ENCODE data around the gene GH1.
"Not testable (repeated sequence)": the region's sequence is repeated elsewhere in the genome, so short reads cannot be mapped to it uniquely, and the experiment has no call there.

GH1 gene

GRCh38 chr17:63878413-63878812 lies 40.2 kb downstream of the GH1 start:
- H3K36me3 ChIP-seq (ENCODE audit: control insufficient read depth in 4 of 4, insufficient read depth in 4 of 4, low read length in 3 of 4); H3K4me1 ChIP-seq (ENCODE audit: control extremely low read depth in 1 of 4, control insufficient read depth in 4 of 4, insufficient read depth in 4 of 4, low read length in 3 of 4); DNase-seq; H3K27me3 ChIP-seq (replicated peaks in 2 of 5; ENCODE audit: control insufficient read depth in 4 of 5, insufficient read depth in 5 of 5, low read length in 4 of 5); POLR2A ChIA-PET; H3K4me3 ChIP-seq (ENCODE audit: control insufficient read depth in 1 of 7, extremely low read depth in 1 of 7, insufficient read depth in 4 of 7, low read depth in 2 of 7, low read length in 6 of 7); H3K27ac ChIP-seq (ENCODE audit: insufficient read depth in 1 of 2, low read depth in 1 of 2, low read length in 2 of 2, poor library complexity in 1 of 2, severe bottlenecking in 2 of 2); H3K9me3 ChIP-seq (ENCODE audit: control extremely low read depth in 1 of 5, control insufficient read depth in 4 of 5, insufficient read depth in 2 of 5, low read depth in 1 of 5, low read length in 4 of 5): not testable (repeated sequence)
- WGBS (ENCODE audit: insufficient coverage), result 98% methylated on average over 8 of the region's 9 CpGs
- CTCF ChIA-PET, result interaction anchor here (0.9 to 2.3 kb wide), 6 partner anchors 9 to 404 kb away, joined by 3 to 6 read pairs (median 4); partner anchors contain the start of gene CSHL1

DNA sequence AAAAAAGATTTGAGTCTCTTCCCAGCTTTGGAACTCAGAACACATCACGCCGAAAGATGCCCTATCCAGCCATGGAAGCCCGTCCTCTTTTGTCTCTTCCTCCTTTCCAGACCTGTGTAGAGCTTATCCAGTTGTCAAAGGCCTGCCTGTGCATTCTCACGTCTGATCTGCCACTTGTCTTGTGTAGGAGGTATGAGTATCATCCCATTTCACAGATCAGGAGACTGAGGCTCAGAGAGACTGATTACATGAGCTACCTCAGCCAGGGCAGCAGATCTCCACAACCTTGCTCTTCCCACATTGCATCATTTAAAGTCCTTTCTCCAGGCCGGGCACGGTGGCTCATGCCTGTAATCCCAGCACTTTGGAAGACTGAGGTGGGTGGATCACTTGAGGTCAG lies 43.9 kb downstream of the GH1 start:
- CTCF ChIA-PET, result interaction anchor here (0.6 to 1.6 kb wide), 4 partner anchors 8 to 18 kb away, joined by 3 to 7 read pairs (median 3); no protein-coding TSS in a partner anchor
- H3K4me3 ChIP-seq (ENCODE audit: control insufficient read depth in 1 of 7, extremely low read depth in 1 of 7, insufficient read depth in 4 of 7, low read depth in 2 of 7, low read length in 6 of 7), result not testable (repeated sequence)

GRCh38 chr17:63874061-63874626 lies 44.5 kb downstream of the GH1 start:
- H3K9me3 ChIP-seq (ENCODE audit: control extremely low read depth in 1 of 5, control insufficient read depth in 4 of 5, insufficient read depth in 2 of 5, low read depth in 1 of 5, low read length in 4 of 5); H3K36me3 ChIP-seq (ENCODE audit: control insufficient read depth in 4 of 4, insufficient read depth in 4 of 4, low read length in 3 of 4); H3K27ac ChIP-seq (ENCODE audit: insufficient read depth in 1 of 2, low read depth in 1 of 2, low read length in 2 of 2, poor library complexity in 1 of 2, severe bottlenecking in 2 of 2); H3K27me3 ChIP-seq (replicated peaks in 2 of 5; ENCODE audit: control insufficient read depth in 4 of 5, insufficient read depth in 5 of 5, low read length in 4 of 5); H3K4me1 ChIP-seq (ENCODE audit: control extremely low read depth in 1 of 4, control insufficient read depth in 4 of 4, insufficient read depth in 4 of 4, low read length in 3 of 4); DNase-seq; H3K4me3 ChIP-seq (ENCODE audit: control insufficient read depth in 1 of 7, extremely low read depth in 1 of 7, insufficient read depth in 4 of 7, low read depth in 2 of 7, low read length in 6 of 7); POLR2A ChIA-PET: not testable (repeated sequence)
- 83% methylated on average over 1 of the region's 8 CpGs for WGBS (ENCODE audit: insufficient coverage)
- CTCF ChIA-PET, result interaction anchor here (0.8 to 1.6 kb wide), 3 partner anchors 9 to 19 kb away, joined by 3 to 7 read pairs (median 3); no protein-coding TSS in a partner anchor

More for the DNA sequence above, 43.9 kb downstream of the GH1 start:
- H3K27ac ChIP-seq (ENCODE audit: insufficient read depth in 1 of 2, low read depth in 1 of 2, low read length in 2 of 2, poor library complexity in 1 of 2, severe bottlenecking in 2 of 2); H3K27me3 ChIP-seq (replicated peaks in 2 of 5; ENCODE audit: control insufficient read depth in 4 of 5, insufficient read depth in 5 of 5, low read length in 4 of 5); DNase-seq; H3K36me3 ChIP-seq (ENCODE audit: control insufficient read depth in 4 of 4, insufficient read depth in 4 of 4, low read length in 3 of 4); POLR2A ChIA-PET; H3K9me3 ChIP-seq (ENCODE audit: control extremely low read depth in 1 of 5, control insufficient read depth in 4 of 5, insufficient read depth in 2 of 5, low read depth in 1 of 5, low read length in 4 of 5); H3K4me1 ChIP-seq (ENCODE audit: control extremely low read depth in 1 of 4, control insufficient read depth in 4 of 4, insufficient read depth in 4 of 4, low read length in 3 of 4): not testable (repeated sequence)
- 96% methylated on average over 5 of the region's 6 CpGs for WGBS (ENCODE audit: insufficient coverage)

DNA sequence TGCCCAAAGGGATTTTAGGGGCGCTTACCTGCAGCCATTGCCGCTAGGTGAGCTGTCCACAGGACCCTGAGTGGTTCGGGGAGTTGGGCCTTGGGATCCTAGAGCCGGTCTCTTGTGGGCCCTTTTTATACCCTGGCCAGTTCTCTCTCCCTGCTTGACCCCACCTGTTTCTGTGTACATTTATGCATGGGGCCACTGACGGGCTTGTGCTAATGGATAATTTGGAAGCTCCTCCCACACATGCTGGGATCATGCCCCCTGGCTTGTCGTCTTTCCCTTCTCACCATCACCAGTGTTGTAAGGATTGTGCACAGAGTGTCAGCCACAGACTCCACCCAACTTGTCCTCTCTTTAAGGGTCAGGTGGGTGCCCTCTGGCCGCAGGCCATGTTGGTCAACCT lies 45.1 kb downstream of the GH1 start, which contains the start of gene CSH2:
Gene CSH2, minus strand, starts transcription at position 101 of the 400 bp plus-strand sequence. Its CDS starts 63 bp downstream, at position 38.
- H3K4me3 ChIP-seq (ENCODE audit: control insufficient read depth in 1 of 7, extremely low read depth in 1 of 7, insufficient read depth in 4 of 7, low read depth in 2 of 7, low read length in 6 of 7); H3K4me1 ChIP-seq (ENCODE audit: control extremely low read depth in 1 of 4, control insufficient read depth in 4 of 4, insufficient read depth in 4 of 4, low read length in 3 of 4); H3K36me3 ChIP-seq (ENCODE audit: control insufficient read depth in 4 of 4, insufficient read depth in 4 of 4, low read length in 3 of 4); DNase-seq; POLR2A ChIA-PET; H3K27ac ChIP-seq (ENCODE audit: insufficient read depth in 1 of 2, low read depth in 1 of 2, low read length in 2 of 2, poor library complexity in 1 of 2, severe bottlenecking in 2 of 2); H3K27me3 ChIP-seq (replicated peaks in 2 of 5; ENCODE audit: control insufficient read depth in 4 of 5, insufficient read depth in 5 of 5, low read length in 4 of 5); H3K9me3 ChIP-seq (ENCODE audit: control extremely low read depth in 1 of 5, control insufficient read depth in 4 of 5, insufficient read depth in 2 of 5, low read depth in 1 of 5, low read length in 4 of 5): not testable (repeated sequence)
- WGBS (ENCODE audit: insufficient coverage), result no CpG with 5 or more reads among the region's 7 CpGs
- CTCF ChIA-PET, result interaction anchor here (1.4 to 1.6 kb wide), 2 partner anchors 10 to 14 kb away, joined by 3 to 7 read pairs; no protein-coding TSS in a partner anchor

GRCh38 chr17:63871646-63872365 lies 46.8 kb downstream of the GH1 start:
- H3K27ac ChIP-seq (ENCODE audit: insufficient read depth in 1 of 2, low read depth in 1 of 2, low read length in 2 of 2, poor library complexity in 1 of 2, severe bottlenecking in 2 of 2); POLR2A ChIA-PET; H3K4me1 ChIP-seq (ENCODE audit: control extremely low read depth in 1 of 4, control insufficient read depth in 4 of 4, insufficient read depth in 4 of 4, low read length in 3 of 4); DNase-seq; H3K4me3 ChIP-seq (ENCODE audit: control insufficient read depth in 1 of 7, extremely low read depth in 1 of 7, insufficient read depth in 4 of 7, low read depth in 2 of 7, low read length in 6 of 7); H3K27me3 ChIP-seq (replicated peaks in 2 of 5; ENCODE audit: control insufficient read depth in 4 of 5, insufficient read depth in 5 of 5, low read length in 4 of 5); H3K9me3 ChIP-seq (ENCODE audit: control extremely low read depth in 1 of 5, control insufficient read depth in 4 of 5, insufficient read depth in 2 of 5, low read depth in 1 of 5, low read length in 4 of 5); H3K36me3 ChIP-seq (ENCODE audit: control insufficient read depth in 4 of 4, insufficient read depth in 4 of 4, low read length in 3 of 4); CTCF ChIA-PET: not testable (repeated sequence)
- WGBS (ENCODE audit: insufficient coverage), result 100% methylated on average over 4 of the region's 15 CpGs

- H3K36me3 ChIP-seq (ENCODE audit: control insufficient read depth in 4 of 4, insufficient read depth in 4 of 4, low read length in 3 of 4); H3K9me3 ChIP-seq (ENCODE audit: control extremely low read depth in 1 of 5, control insufficient read depth in 4 of 5, insufficient read depth in 2 of 5, low read depth in 1 of 5, low read length in 4 of 5); H3K4me1 ChIP-seq (ENCODE audit: control extremely low read depth in 1 of 4, control insufficient read depth in 4 of 4, insufficient read depth in 4 of 4, low read length in 3 of 4); DNase-seq; H3K27ac ChIP-seq (ENCODE audit: insufficient read depth in 1 of 2, low read depth in 1 of 2, low read length in 2 of 2, poor library complexity in 1 of 2, severe bottlenecking in 2 of 2); H3K27me3 ChIP-seq (replicated peaks in 2 of 5; ENCODE audit: control insufficient read depth in 4 of 5, insufficient read depth in 5 of 5, low read length in 4 of 5); H3K4me3 ChIP-seq (ENCODE audit: control insufficient read depth in 1 of 7, extremely low read depth in 1 of 7, insufficient read depth in 4 of 7, low read depth in 2 of 7, low read length in 6 of 7): not testable (repeated sequence)
- POLR2A ChIA-PET, result interaction anchor here (0.6 kb wide), 1 partner anchor 619 kb away, joined by 3 read pairs; no protein-coding TSS in a partner anchor
- CTCF ChIA-PET, result interaction anchor here (1.2 to 1.6 kb wide), 3 partner anchors 11 to 22 kb away, joined by 4 read pairs; partner anchors contain the start of gene GH2
- 100% methylated on average over 1 of the region's 4 CpGs for WGBS (ENCODE audit: insufficient coverage)
Measured at GRCh38 chr17:63870292-63870665, 48.4 kb downstream of the GH1 start.

Data from common myeloid progenitor, CD34-positive (primary cell).